HG03039 (cell line): ENCODE measurements around the gene ULK3.

ENCODE experiments used
- ATAC-seq: cut with Tn5 transposase; IDR thresholded peaks from one replicate; pipeline ENCODE4 v1.9.1; 2021; ENCODE audit warnings: mild to moderate bottlenecking, moderate library complexity; ENCODE audit not compliant: unreplicated experiment

The ULK3 gene

DNA sequence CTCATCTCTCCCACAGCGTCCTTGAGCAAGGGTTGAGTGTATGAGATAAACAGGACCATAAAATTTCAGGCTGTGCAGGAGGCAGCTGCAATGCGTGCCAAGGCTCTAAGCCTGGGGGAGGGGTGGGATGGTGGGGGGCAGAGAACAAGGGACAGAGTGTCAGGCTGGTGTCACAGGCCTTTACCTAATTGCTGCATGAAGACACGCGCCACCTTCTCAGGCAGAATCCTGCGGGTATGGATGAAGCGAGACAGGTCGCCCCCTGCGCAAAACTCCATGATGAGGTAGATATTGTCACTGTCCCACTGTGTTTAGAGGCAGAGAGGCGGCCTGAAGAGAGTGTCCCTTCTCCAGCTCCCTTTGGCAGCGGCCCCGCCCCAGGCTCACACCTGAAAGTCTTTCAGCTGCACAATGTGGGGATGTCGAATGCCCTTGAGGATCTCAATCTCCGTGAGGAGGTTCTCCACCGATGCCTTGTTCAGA lies 1.0 kb downstream of the ULK3 start:
- ATAC-seq: no peak

DNA sequence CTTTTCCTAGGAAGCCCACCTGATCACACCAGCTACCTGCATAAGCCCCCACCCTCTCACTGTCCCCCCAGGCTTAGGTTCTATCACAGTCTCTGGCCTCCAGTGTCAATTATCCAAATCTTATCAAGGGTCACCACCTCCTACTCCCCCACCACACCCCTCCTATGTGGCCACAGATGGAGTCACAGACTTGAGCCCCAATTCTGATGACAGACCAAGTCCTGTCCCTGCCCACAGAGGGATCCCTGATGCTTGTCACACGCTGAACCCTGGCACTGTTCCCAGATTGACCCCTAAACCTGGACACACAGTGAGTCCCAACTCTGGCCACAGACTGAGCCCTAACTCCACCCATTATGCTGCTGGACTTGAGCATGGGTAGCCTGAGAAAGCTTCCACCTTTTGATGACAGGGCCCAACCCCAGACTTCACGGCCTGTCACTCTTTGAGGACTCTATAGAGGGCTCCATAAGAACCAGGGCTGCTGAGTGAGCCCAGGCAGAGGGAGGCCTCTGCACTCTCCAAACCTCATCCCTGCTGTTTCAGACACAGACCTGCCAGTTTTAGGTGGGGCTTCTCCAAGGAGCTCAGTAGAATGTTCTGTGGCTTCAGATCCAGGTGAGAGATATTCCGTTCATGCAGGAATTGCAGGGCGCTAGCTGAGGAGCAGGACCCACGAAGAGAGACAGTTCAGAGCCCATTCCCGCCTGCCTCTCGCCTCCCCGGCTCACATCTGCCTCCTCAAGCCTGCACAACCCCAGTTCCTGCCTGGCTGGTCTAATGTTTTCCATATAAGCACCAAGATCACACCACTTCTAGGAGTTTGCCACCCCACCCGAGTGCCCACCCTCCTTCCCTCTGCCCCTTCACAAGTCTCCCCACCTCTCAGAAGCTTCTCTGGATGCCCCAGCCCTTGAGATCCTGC lies 1.8 kb downstream of the ULK3 start:
- no peak for ATAC-seq

DNA sequence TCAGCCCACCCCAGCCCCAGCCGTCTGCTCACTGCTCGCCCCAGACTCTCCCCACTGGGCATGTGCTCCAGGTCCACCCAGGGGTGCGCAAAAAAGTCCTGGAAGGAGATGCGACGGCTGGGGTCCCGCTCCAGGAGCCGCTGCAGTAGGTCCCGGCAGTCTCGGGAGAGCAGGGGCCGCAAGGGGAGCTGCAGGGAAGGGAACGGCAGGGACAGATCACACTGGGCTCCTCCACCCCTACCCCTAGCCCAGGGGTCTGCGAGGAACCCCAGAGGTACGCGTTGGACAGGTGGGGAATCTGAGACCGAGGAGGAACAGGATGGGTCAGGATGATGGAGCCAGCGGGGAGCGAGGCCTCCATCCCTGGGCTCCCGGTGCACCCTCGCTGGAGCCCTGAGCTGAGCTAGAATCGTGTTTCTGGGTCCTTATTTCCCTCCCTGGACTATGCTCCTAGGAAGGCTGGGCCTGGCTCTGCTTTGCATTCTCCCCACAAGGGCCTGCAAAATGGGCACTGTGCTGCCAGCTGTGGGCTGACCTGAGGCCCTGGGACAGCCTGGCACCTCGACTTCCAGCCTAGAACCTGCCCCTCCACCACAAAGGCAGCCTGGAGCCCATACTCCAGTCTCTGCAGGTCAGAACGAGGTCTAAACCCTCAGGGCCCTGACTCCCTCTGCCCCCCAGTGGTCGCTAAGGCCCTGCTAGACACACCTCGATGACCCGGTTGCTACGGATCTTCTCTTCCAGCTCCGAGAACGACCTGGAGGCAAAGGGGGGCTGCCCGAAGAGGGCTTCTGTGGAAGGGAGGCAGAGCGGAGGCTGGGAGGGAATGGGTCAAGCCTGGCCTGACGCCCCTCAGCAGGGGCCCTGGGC lies 3.2 kb downstream of the ULK3 start:
- ATAC-seq: no peak

DNA sequence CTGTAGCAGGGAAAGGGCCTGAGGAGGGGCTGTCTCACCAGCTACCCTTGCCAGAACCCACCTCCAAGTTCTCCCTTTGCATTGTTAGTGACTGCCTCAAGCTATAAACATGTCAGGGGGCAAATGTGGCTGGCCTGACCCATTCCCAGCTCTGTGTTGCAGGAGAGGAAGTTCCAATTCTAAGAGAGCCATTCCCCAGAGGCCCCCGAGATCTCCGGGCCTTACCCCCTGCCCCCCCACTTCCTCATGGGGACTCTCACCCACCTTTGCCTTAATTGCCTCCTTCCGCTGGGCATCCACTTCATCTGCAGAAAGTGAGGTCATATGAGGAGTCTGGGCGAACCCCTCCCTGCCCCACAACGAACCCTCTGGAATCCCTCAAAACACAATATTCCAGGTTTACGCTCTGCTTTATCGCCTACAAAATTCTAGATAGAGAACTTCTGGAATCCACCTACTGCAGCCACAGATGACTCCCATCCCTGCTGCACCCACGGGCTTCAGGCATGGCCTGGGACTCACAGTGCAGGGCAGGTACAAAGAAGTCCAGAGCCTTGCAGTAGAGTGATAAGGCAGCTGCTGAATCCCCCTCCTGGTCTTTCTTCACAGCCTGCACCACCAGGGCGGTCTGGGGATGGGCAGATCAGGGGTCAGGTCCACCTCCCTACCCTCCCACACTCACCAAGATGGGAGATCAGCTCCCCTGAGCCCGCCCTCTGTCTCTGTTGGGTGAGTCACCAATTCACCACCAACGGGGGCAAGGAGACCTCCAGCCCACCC lies 4.0 kb downstream of the ULK3 start:
- ATAC-seq: no peak

DNA sequence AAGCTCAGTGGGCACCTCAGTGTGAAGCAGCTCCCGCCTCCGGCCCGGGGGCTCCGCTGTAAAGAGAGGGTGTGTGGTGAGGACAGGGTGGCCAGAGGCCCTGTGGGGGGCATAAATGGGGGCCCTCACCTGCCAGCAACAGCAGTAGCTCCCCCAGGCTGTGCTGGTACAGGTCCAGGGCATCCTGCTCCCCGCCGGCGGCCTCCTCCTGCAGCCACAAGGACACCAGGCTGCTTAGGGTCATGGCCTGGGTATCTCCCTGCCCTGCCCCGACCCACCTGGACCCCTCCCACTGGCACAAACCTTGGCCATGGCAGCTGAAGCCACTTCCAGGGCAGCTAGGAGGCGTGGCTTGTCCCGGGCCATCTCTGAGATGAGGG lies 4.8 kb downstream of the ULK3 start:
- ATAC-seq: no peak

DNA sequence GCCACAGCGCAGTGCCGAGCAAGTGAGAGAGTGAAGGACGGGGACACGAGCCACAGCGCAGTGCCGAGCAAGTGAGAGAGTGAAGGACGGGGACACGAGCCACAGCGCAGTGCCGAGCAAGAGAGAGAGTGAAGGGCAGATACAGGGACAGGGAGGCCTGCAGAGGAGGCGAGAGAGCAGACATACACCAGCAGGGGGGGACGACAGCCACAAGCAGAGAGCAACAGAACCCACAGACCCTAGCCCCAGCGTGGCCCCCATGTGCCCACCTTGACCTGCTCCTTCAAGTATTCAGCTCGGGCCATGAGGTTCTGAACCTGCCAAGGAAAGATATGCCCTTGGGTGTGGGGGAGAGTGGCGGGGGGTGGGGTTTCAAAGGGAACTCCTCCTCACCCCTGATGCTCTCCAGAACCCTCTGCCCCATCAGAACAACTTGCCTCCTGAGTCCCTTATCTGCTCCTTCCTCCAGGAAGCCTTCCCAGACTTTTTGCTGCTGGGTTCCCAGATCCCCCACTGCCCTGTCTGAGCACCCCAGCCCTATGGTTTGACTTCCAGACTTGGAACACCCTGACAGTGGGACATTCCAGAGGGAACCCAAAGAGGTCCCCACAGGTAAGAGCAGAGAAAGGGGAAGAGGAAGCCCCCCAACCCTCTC lies 5.3 kb downstream of the ULK3 start:
- ATAC-seq: no peak

DNA sequence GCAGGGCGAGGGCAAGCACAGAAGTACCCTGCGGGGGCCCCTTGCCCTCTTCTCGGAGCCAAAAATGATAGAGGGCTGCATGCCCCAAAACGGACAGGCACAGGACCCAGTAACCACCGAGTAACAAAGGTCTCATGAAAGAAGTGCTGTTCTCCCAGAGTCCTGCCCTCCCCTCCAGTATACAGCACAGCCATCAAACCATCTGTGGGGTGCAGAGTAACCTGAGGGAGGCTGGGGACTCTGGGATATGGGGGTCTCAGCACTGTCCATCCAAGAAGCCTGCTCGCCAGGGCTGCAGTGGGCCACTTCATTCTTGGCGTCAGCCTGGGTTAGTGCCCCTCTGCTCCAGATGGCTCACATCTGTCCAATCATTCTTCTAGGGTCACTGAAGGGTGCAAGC lies 6.1 kb downstream of the ULK3 start:
- ATAC-seq: no peak

DNA sequence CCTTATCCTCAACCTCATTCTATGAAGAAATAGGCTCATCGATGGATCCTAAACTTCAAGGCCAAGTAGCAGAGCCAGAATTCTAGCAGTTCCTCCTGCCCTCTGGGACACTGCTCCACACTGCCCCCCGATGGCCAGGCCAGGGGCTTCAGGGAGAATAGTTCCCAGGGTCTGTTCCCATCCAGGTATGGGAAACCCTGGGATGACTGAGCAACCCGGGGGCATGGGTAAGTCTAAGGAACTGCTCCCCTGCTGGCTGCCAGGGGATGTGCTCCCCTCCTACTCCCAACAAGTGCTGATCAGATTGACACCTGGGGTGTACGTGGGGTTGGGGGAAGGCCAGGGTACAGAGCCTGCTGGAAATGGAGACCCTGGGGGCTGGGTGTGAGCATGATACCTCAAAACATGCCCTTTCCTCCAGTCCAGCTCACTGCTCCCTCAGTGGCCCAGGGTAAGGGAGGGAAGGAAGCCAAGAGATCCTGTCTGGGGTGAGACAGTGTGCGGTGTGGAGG lies 7.6 kb downstream of the ULK3 start:
- no peak for ATAC-seq

DNA sequence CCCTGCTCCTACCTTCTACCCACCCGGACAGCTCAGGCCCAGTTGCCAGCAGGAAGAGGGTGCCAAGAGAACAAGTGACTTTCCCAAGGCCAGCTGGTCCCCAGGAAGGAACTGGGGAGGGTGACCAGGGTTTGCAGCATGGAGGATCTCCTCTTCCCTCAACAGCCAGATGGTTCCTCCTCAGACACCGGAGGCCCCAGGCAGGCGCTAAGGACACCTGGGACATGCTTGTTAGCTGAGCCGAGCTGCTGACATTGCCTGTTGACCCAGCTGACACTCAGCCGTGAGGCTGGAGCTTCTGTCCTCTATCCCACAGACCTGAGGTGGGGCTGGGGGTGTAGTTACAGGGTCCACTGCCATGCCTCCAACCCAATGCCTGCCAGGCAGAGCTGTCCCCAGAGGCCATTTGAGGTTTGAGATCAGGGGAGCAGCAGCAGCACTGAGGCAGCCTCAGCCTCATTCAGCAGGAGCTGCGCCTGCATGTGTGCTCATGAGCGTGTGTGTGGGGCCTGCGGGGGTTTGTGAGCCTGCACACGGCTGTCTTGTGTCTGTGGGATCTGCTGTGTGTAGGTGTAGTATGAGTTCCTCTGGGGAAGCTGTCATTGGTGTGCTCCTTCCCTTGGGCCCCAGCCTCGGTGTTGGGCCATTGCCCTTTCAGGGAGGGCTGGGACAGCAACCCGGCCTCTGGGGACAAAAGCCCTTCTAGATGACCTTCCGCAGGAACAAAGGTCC lies 9.4 kb downstream of the ULK3 start:
- no peak for ATAC-seq

DNA sequence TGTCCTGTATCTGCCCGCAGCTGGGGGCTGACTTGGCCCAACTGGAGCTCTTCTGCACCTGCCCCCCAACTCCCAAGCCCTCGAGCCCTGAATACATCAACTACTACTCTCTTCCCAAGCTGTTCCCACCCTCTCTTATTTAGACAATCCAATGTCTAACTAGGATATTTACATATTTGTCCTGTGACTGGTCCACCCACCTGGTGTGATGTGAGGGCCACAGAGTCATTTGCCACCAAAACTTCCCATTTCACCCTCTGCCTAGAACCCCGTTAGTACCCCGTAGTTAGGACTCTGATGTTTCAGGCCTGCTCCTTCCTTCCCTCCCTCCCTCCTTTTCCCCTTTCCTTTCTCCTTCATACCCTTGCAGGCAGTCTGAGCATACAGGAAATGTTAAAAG lies 10.1 kb downstream of the ULK3 start:
- no peak for ATAC-seq

DNA sequence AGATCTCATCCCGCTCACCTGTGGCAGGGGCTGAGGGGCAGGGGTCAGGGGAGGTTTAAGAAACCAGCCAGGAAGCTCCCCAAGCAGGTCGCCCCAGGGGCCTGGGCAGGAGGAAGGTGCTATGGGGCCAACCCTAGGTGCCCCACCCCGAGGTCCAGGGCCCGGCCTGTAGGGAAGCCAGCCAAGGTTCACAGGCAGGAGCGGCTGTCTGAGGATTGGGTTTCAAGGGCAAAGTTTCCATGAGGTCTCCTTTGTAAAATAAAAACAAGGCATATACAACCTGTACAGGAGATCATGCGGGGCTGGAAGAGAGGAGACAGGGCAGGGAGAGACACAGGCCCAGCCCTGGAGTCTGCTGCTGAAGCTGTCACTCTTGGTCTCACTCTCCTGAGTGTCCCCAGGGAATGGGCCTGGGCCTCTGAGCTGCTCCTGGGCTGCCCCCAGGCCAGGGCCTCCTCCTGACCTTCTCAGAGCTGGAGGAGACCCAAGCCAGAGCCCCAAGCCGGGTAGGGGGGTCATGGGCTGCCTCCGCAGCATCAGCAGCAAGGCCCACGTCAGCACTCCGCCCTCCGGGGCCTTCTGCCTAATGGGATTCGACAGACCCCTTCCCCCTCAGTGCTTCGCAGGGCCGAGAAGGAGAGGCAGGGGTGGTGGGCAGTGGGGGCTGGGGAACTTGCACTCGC lies 11.0 kb downstream of the ULK3 start:
- ATAC-seq: no peak

DNA sequence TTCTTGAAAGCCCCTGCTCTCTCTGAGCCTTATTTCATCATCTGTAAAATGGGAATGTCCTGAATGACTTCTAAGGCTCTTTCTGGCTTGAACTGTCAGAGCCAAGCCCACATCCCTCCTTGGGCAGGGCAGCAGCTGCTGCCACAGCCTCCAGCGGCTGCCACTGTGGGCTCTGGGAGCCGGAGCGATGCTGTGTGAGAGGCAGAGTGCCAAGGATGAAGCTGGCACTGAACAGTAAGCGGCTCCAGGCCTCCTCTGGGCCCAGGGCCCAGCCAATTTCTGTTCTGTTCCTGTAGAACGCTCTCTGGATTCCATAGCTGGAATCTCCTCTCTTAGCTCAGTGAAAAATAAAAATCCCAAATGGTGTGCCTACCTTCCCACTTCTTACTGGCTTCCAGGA lies 12.1 kb downstream of the ULK3 start:
- no peak for ATAC-seq

DNA sequence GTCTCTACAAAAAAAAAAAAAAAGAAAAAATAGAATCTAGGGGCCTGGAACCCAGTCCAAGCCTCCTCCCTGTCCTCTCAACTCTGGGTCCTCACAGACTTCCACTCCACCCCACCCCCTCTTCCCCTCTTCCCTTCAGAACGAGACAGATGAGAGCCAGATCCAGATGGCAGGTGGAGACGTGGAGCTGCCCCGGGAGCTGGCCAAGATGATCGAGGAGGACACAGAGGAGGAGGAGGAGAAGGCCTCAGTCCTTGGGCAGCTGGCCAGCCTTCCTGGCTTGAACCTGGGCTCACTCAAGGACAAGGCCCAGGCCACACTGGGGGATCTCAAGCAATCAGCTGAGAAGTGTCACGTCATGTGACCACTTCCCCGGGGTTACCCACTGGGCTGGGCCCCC lies 13.0 kb downstream of the ULK3 start:
- ATAC-seq: no peak

DNA sequence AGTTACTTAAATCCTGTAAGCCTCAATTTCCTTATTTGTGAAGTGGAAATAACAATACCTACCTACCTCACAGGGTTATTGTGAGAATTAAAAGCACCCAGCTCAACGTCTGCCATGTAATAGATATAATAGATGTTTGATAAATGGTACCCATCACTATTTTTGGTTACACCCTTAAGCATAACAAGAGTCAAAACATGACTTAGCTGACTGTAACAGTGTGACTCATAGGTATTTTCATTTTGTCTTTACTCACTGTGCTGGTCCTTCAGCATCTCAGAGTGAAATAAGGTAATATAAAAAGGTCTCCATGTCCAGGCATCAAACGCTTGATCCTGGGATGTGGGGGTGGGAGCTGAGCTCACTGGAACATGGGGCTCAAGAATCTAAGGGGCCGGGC lies 13.5 kb downstream of the ULK3 start:
- ATAC-seq: no peak

DNA sequence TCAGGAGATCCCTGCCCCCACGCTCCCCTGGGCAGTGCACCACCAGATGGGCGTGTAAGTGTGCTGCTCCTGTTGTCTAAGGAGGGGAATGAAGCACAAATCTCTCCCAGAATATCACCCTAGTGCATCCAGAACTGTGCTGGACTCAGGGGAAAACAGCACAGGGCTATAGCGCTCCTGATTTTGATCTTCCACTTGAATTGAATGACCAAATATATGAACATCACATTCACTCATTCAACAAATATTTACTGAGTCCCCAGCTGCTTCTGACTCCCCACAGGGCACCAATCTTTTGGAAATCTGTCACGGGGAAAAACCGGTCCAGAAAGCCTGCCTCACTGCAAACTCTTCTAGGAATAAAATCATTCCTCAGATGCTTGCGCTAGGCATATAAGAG lies 14.1 kb downstream of the ULK3 start:
- no peak for ATAC-seq

DNA sequence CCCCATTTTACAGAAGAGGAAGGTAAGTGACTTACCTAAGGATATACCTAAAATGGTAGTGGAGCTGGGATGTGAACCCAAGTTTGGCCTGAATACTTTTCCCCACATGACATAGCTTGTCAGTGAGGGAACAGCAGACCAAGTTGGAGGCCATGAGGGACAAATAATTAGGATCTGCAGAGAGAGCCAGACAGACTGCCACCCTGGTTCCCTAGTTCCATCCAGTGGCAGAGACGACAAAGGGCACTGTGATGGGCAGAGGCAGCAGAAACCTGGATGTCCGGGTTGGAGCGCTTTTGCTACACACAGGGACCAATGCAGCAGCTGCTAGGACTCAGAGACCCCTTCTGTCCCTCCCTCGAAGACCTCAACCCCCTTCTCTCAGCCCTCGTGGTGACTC lies 15.3 kb downstream of the ULK3 start:
- no peak for ATAC-seq

DNA sequence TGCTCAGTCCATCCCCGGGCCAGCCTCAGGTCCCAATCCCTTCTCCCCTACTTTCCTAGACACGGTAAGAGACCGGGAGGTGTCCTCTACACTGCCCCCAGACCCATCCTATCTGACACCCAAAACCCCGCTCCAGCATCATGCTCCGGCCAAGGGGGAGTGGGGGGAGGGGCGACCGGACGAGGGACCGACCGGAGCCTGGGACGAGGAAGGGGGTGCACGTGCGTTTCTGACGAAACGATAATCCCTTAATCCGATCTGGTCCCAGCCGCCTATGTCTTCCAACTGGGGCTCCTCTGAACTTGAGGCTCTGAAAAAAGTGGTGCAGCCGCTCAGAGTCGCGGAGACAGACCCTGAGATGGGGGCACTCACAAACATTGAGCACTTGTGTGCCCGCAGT lies 16.0 kb downstream of the ULK3 start:
- ATAC-seq: no peak

DNA sequence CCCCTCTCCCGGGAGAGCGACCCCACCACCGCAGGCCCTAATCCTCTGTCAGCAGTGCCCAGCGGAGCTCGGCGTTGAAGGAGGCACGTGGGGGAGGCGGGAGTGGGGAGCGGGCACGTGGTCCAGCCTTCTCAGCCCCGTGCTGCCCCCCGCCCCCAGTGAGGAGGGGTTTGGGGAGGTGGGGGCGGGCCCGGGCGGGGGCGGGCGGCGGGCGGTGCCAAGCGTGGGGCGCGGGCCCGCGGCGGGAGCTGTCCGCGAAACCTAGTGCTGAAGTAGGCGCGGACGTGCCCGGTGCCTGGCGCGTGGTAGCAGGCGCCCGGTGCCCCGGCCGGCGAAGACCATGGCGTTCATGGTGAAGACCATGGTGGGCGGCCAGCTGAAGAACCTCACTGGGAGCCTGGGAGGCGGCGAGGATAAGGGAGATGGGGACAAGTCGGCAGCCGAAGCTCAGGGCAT lies 16.6 kb downstream of the ULK3 start, which contains the start of gene CPLX3:
Gene CPLX3 (plus strand): TSS at position 264 of the 456 bp plus-strand sequence. CDS start 77 bp downstream, at position 341.
- no peak for ATAC-seq

DNA sequence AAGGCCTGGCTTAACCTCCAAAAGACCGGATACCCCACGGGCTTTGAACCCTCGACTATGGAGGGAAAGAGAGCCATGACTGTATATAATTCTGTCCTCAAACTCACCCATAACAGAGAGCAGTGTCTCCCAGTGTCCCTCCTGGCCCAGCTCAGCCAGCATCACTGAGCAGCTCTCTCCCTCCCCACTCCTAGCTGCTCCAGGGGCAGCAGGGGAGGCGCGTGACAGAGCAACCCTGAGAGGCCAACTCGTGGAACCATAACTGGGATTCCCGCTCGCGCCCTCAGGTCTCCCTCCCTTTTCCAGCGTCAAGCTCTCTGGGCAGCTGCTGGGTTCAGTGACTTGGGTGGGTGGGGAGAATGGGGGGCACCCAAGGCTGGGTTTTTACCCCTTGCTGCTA lies 17.1 kb downstream of the ULK3 start:
- ATAC-seq: no peak
